ENCODE measurements around the gene SAYSD1. TPM values are rescaled to one million over a fixed set of nuclear protein-coding genes. Genes with fewer than 3 reads are reported as not detected.

SAYSD1 gene
- total and polyA plus RNA-seq, 2 experiments from 2014 or later: 9.9 to 12.4 TPM

- TF ChIP-seq, protein P1, sequence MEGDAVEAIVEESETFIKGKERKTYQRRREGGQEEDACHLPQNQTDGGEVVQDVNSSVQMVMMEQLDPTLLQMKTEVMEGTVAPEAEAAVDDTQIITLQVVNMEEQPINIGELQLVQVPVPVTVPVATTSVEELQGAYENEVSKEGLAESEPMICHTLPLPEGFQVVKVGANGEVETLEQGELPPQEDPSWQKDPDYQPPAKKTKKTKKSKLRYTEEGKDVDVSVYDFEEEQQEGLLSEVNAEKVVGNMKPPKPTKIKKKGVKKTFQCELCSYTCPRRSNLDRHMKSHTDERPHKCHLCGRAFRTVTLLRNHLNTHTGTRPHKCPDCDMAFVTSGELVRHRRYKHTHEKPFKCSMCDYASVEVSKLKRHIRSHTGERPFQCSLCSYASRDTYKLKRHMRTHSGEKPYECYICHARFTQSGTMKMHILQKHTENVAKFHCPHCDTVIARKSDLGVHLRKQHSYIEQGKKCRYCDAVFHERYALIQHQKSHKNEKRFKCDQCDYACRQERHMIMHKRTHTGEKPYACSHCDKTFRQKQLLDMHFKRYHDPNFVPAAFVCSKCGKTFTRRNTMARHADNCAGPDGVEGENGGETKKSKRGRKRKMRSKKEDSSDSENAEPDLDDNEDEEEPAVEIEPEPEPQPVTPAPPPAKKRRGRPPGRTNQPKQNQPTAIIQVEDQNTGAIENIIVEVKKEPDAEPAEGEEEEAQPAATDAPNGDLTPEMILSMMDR (IDR thresholded peaks at IDR 0.05; ENCODE audit: low read depth, low read length): no peak
- DNase-seq (ENCODE audit: low read depth in 1 of 2, low spot score in 1 of 2): no peak
- Histone ChIP-seq H3K4me1 (ENCODE audit: low read depth) (no peaks in the 10 kb centered on the region), H3K9me3 (ENCODE audit: low read depth) (no peaks in the 10 kb centered on the region), H3K4me3 (no peak overlapping the region), H3K36me3 (no peaks in the 10 kb centered on the region), H3K27ac (no peak overlapping the region), H3K27me3 (no peaks in the 10 kb centered on the region)
These were observed 3.9 kb upstream of the SAYSD1 start for GRCh38 chr6:39118921-39119320.

GRCh38 chr6:39114388-39114703 lies 640 bp downstream of the SAYSD1 start:
- no peaks in the 10 kb centered on the region for H3K36me3 ChIP-seq
- H3K27me3 ChIP-seq: no peaks in the 10 kb centered on the region
- H3K27ac ChIP-seq: peak overlapping the region; percentile 85
- H3K4me3 ChIP-seq: peak overlapping the region; percentile 55
- TF ChIP-seq, protein P1 (IDR thresholded peaks at IDR 0.05; ENCODE audit: low read depth, low read length): no peak
- DNase-seq (ENCODE audit: low read depth in 1 of 2, low spot score in 1 of 2): no peak
- no peaks in the 10 kb centered on the region for H3K9me3 ChIP-seq (ENCODE audit: low read depth)
- no peaks in the 10 kb centered on the region for H3K4me1 ChIP-seq (ENCODE audit: low read depth)

- TF ChIP-seq, protein P1 (IDR thresholded peaks at IDR 0.05; ENCODE audit: low read depth, low read length): no peak
- DNase-seq (ENCODE audit: low read depth in 1 of 2, low spot score in 1 of 2): no peak
- H3K27ac ChIP-seq: no peak overlapping the region
- H3K36me3 ChIP-seq: no peaks in the 10 kb centered on the region
- H3K27me3 ChIP-seq: no peaks in the 10 kb centered on the region
- no peaks in the 10 kb centered on the region for H3K9me3 ChIP-seq (ENCODE audit: low read depth)
- H3K4me3 ChIP-seq: peak overlapping the region; percentile 55
- H3K4me1 ChIP-seq (ENCODE audit: low read depth): no peaks in the 10 kb centered on the region
These were observed 1.2 kb downstream of the SAYSD1 start for GRCh38 chr6:39113788-39114187.

DNA sequence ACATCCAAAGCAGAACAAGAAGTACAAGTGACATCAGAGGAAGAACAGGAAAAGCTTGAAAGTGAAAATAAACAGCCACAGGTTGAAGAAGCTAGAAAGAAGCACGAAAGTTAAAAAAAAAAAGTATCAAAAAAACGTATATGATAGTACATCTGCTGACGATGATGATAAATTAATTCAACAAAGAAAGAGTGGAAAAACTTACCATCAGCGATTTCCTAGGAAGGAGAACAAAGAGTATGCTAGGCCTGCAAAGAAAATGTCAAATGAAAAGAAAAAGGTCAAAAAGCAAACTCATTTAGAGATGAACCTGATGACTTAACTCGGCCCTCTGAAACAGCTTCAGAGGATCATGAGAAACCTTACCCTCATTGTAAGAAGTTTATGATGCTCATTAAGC lies 3.7 kb downstream of the SAYSD1 start:
- TF ChIP-seq, protein P1 (IDR thresholded peaks at IDR 0.05; ENCODE audit: low read depth, low read length): no peak
- H3K27ac ChIP-seq: no peak overlapping the region
- no peak for DNase-seq (ENCODE audit: low read depth in 1 of 2, low spot score in 1 of 2)

GRCh38 chr6:39108041-39108839 lies 6.7 kb downstream of the SAYSD1 start:
- DNase-seq (ENCODE audit: low read depth in 1 of 2, low spot score in 1 of 2): no peak
- H3K36me3 ChIP-seq: no peaks in the 10 kb centered on the region
- H3K4me3 ChIP-seq: no peak overlapping the region
- TF ChIP-seq, protein P1 (IDR thresholded peaks at IDR 0.05; ENCODE audit: low read depth, low read length): no peak
- no peaks in the 10 kb centered on the region for H3K9me3 ChIP-seq (ENCODE audit: low read depth)
- H3K27me3 ChIP-seq: no peaks in the 10 kb centered on the region
- no peaks in the 10 kb centered on the region for H3K4me1 ChIP-seq (ENCODE audit: low read depth)
- H3K27ac ChIP-seq: no peak overlapping the region

More for the DNA sequence above, 3.7 kb downstream of the SAYSD1 start:
- Histone ChIP-seq H3K27me3 (no peaks in the 10 kb centered on the region), H3K4me3 (no peak overlapping the region), H3K36me3 (no peaks in the 10 kb centered on the region), H3K4me1 (ENCODE audit: low read depth) (no peaks in the 10 kb centered on the region), H3K9me3 (ENCODE audit: low read depth) (no peaks in the 10 kb centered on the region)
